Keratinocyte (primary cell): Measurements from ENCODE around the gene ACOXL. TPM values are rescaled to one million over a fixed set of nuclear protein-coding genes. Genes with fewer than 3 reads are reported as not detected.

Source experiments
- DNase-seq: peaks from one replicate; pipeline ENCODE4 v3.0.0-alpha.2; 2011; ENCODE audit warnings: low read depth, missing footprints, low spot score
- FAIRE-seq: peaks from 2 replicates; lab custom pipeline; 2011; peaks lifted over from hg19 to GRCh38; lab: Jason Lieb, UNC
- H2AFZ ChIP-seq: 2 replicates; pipeline ENCODE4 v1.6.0; 2012; ENCODE audit warnings: low read length, control low read depth, inconsistent platforms; ENCODE audit not compliant: control insufficient read depth
- H3K27ac ChIP-seq: 2 replicates; pipeline ENCODE4 v1.5.1; 2011; ENCODE audit warnings: low read length; ENCODE audit not compliant: control insufficient read depth, insufficient read depth
- H3K27me3 ChIP-seq: 3 replicates; pipeline ENCODE4 v1.6.0; 2011; ENCODE audit warnings: low read length; ENCODE audit not compliant: control insufficient read depth, insufficient read depth; ENCODE audit errors: extremely low read depth
- H3K36me3 ChIP-seq, 2 experiments: 2 replicates in 1 of 2; 3 replicates in 1 of 2; pipeline ENCODE4 v1.5.1; 2011; ENCODE audit warnings: low read length in 2 of 2, mild to moderate bottlenecking in 1 of 2; ENCODE audit not compliant: control insufficient read depth in 2 of 2, insufficient read depth in 2 of 2; ENCODE audit errors: extremely low read depth in 1 of 2
- H3K4me1 ChIP-seq: 3 replicates; pipeline ENCODE4 v1.5.1; 2011; ENCODE audit warnings: low read length; ENCODE audit not compliant: control insufficient read depth, insufficient read depth; ENCODE audit errors: extremely low read depth
- H3K4me2 ChIP-seq: 3 replicates; pipeline ENCODE4 v1.6.0; 2011; ENCODE audit warnings: low read depth, low read length; ENCODE audit not compliant: control insufficient read depth, insufficient read depth; ENCODE audit errors: extremely low read depth
- H3K4me3 ChIP-seq, 3 experiments: fragments of 200-600 bp in 1 of 3; sonication (generic) in 1 of 3; 2 replicates in 2 of 3; 3 replicates in 1 of 3; pipeline ENCODE4 v1.5.1; 2011 to 2016; ENCODE audit warnings: low read length in 3 of 3, mild to moderate bottlenecking in 3 of 3, control low read depth in 2 of 3, inconsistent platforms in 1 of 3, low read depth in 1 of 3, mixed read lengths in 1 of 3, mixed run types in 1 of 3, moderate library complexity in 1 of 3; ENCODE audit not compliant: control insufficient read depth in 2 of 3, insufficient read depth in 2 of 3; ENCODE audit errors: extremely low read depth in 1 of 3
- H3K79me2 ChIP-seq: 2 replicates; pipeline ENCODE4 v1.6.0; 2012; ENCODE audit warnings: low read length; ENCODE audit not compliant: control insufficient read depth, insufficient read depth
- H3K9ac ChIP-seq: 3 replicates; pipeline ENCODE4 v1.6.0; 2011; ENCODE audit warnings: low read length; ENCODE audit not compliant: control insufficient read depth, insufficient read depth; ENCODE audit errors: extremely low read depth
- H3K9me1 ChIP-seq: 3 replicates; pipeline ENCODE4 v1.6.0; 2011; ENCODE audit warnings: low read length; ENCODE audit not compliant: control insufficient read depth, insufficient read depth; ENCODE audit errors: extremely low read depth
- H3K9me3 ChIP-seq: 2 replicates; pipeline ENCODE4 v1.5.1; 2012; ENCODE audit warnings: low read depth, low read length; ENCODE audit not compliant: control insufficient read depth
- H4K20me1 ChIP-seq: 3 replicates; pipeline ENCODE4 v1.6.0; 2011; ENCODE audit warnings: low read length; ENCODE audit not compliant: control insufficient read depth, insufficient read depth; ENCODE audit errors: extremely low read depth
- CTCF ChIP-seq, 3 experiments: IDR thresholded peaks in 1 of 3; conservative IDR thresholded peaks in 1 of 3; optimal IDR thresholded peaks in 1 of 3; 2 replicates in 2 of 3; 3 replicates in 1 of 3; pipeline versions ENCODE3 to v1.5.1; 2011; ENCODE audit warnings: low read length in 3 of 3, mild to moderate bottlenecking in 3 of 3, moderate library complexity in 2 of 3, control low read depth in 1 of 3, inconsistent platforms in 1 of 3; ENCODE audit not compliant: insufficient read depth in 2 of 3; ENCODE audit errors: extremely low read depth in 1 of 3
- EZH2 ChIP-seq: IDR thresholded peaks from one replicate; pipeline ENCODE4 v1.6.1; 2012; ENCODE audit warnings: inconsistent platforms, mild to moderate bottlenecking, low read length, moderate library complexity
- dilution Hi-C: fragments of 300-500 bp; cut with MboI; formaldehyde crosslinking; loops from one replicate; pipeline ENCODE4 v1.7.0; 2020; ENCODE audit warnings: low sequenced_read_pairs; ENCODE audit not compliant: extremely low pct_ligation_motif_present
- polyA plus RNA-seq, 5 experiments: library from polyadenylated mRNA; depleted of rRNA in 3 of 5; stranded (reverse) in 3 of 5; stranded (forward) in 1 of 5; unstranded in 1 of 5; fragments of >200 nt; gene quantifications; 1 replicate in 1 of 5; 2 replicates in 3 of 5; 3 replicates in 1 of 5; pipeline versions ENCODE4 v1.2.1 to v1.2.3, GENCODE V29; 2011 to 2012; ENCODE audit warnings: missing spikeins in 2 of 5, low read depth in 1 of 5, low replicate concordance in 1 of 5

Gene ACOXL
- polyA plus RNA-seq, 1 donor (not counting 4 experiments of a cell fraction or from before 2014, with no cell fraction given) = 0.04 TPM

GRCh38 chr2:111066062-111066593, 333.8 kb downstream of the ACOXL start:
- Histone ChIP-seq H3K27me3 (no peaks in the 10 kb centered on the region), H3K4me3 (no peak overlapping the region), H3K36me3 (no peaks in the 10 kb centered on the region), H3K9me1 (no peaks in the 10 kb centered on the region), H3K4me1 (peaks cover 9% of the 10 kb centered on the region), H3K9me3 (no peaks in the 10 kb centered on the region), H3K4me2 (no peak overlapping the region), H3K27ac (no peak overlapping the region), H3K9ac (no peak overlapping the region), H3K79me2 (no peaks in the 10 kb centered on the region), H2AFZ (no peak overlapping the region), H4K20me1 (no peaks in the 10 kb centered on the region)
- TF ChIP-seq EZH2 = no peak
- TF ChIP-seq CTCF (optimal IDR thresholded peaks at IDR 0.05 in 1 of 3, IDR thresholded peaks at IDR 0.05 in 1 of 3, conservative IDR thresholded peaks at IDR 0.05 in 1 of 3; ENCODE audit: extremely low read depth in 1 of 3, insufficient read depth in 2 of 3, low read length in 3 of 3) = no peak
- no peak for FAIRE-seq
- dilution Hi-C loops = no loop called here
- DNase-seq = no peak

GRCh38 chr2:111068435-111069058, 336.2 kb downstream of the ACOXL start:
- H3K27ac ChIP-seq = no peak overlapping the region
- no peak for FAIRE-seq
- peaks cover 12% of the 10 kb centered on the region for H3K4me1 ChIP-seq

More at GRCh38 chr2:111068435-111069058, 336.2 kb downstream of the ACOXL start:
- Histone ChIP-seq H3K36me3 (no peaks in the 10 kb centered on the region), H3K79me2 (no peaks in the 10 kb centered on the region), H4K20me1 (no peaks in the 10 kb centered on the region), H3K4me3 (no peak overlapping the region), H3K4me2 (no peak overlapping the region), H3K27me3 (no peaks in the 10 kb centered on the region), H3K9me1 (no peaks in the 10 kb centered on the region), H3K9me3 (no peaks in the 10 kb centered on the region), H3K9ac (no peak overlapping the region), H2AFZ (no peak overlapping the region)
- dilution Hi-C loops = no loop called here
- no peak for DNase-seq
- TF ChIP-seq EZH2 (no peak), CTCF (optimal IDR thresholded peaks at IDR 0.05 in 1 of 3, IDR thresholded peaks at IDR 0.05 in 1 of 3, conservative IDR thresholded peaks at IDR 0.05 in 1 of 3; ENCODE audit: extremely low read depth in 1 of 3, insufficient read depth in 2 of 3, low read length in 3 of 3) (no peak)
